B cell (primary cell): ENCODE measurements around the gene ATP6V1B1. TPM values are rescaled to one million over a fixed set of nuclear protein-coding genes. Genes with fewer than 3 reads are reported as not detected.

Experiments
- ATAC-seq: fragments of 200-7000 bp; cut with Tn5 transposase; one replicate; pipeline ENCODE4 v1.10.0; 2021; ENCODE audit warnings: low read depth, mild to moderate bottlenecking, moderate number of reproducible peaks, moderate library complexity
- CTCF ChIA-PET: fragments of 350-600 bp; sonication (Branson Sonifier 250); formaldehyde crosslinking; loops from one replicate; lab custom pipeline; 2021; ENCODE audit warnings: antibody characterized with exemption, inconsistent platforms; lab: Charles Lee
- POLR2A ChIA-PET: fragments of 350-600 bp; sonication (Branson Sonifier 250); formaldehyde crosslinking; loops from one replicate; lab custom pipeline; 2021; ENCODE audit warnings: antibody characterized with exemption; lab: Charles Lee
- DNase-seq: peaks from one replicate; pipeline ENCODE4 v3.0.0; 2013
- H2AFZ ChIP-seq: 2 replicates; pipeline ENCODE4 v1.6.1; 2012; ENCODE audit warnings: mild to moderate bottlenecking, low read depth, low read length; ENCODE audit not compliant: insufficient read depth, poor library complexity, severe bottlenecking
- H3K27ac ChIP-seq, 2 donors: 1 replicate in 1 of 2; 2 replicates in 1 of 2; pipeline ENCODE4 v1.5.1; 2012 to 2013; ENCODE audit warnings: low read length in 2 of 2, mild to moderate bottlenecking in 2 of 2, moderate library complexity in 1 of 2
- H3K27me3 ChIP-seq, 4 experiments: fragments of 200-600 bp in 1 of 4; sonication (generic) in 1 of 4; replicated peaks in 1 of 4; 1 replicate in 2 of 4; 2 replicates in 2 of 4; pipeline versions ENCODE4 v1.6.1 to v1.7.0; 2013 to 2016; ENCODE audit warnings: low read length in 3 of 4, mild to moderate bottlenecking in 2 of 4, mixed read lengths in 1 of 4, moderate library complexity in 1 of 4; ENCODE audit not compliant: insufficient read depth in 4 of 4, control insufficient read depth in 3 of 4; ENCODE audit errors: control extremely low read depth in 1 of 4
- H3K36me3 ChIP-seq, 2 experiments: replicated peaks in 1 of 2; 1 replicate in 1 of 2; 2 replicates in 1 of 2; pipeline versions ENCODE4 v1.6.1 to v1.7.1; 2013; ENCODE audit warnings: low read length in 1 of 2; ENCODE audit not compliant: insufficient read depth in 2 of 2, control insufficient read depth in 1 of 2; ENCODE audit errors: control extremely low read depth in 1 of 2, extremely low read depth in 1 of 2
- H3K4me1 ChIP-seq, 2 donors: fragments of 200-600 bp in 1 of 2; sonication (generic) in 1 of 2; 1 replicate in 1 of 2; 2 replicates in 1 of 2; pipeline versions ENCODE4 v1.5.1 to v1.6.1; 2013 to 2017; ENCODE audit warnings: low read length in 2 of 2; ENCODE audit not compliant: control insufficient read depth in 2 of 2, insufficient read depth in 2 of 2
- H3K4me2 ChIP-seq: replicated peaks from 2 replicates; pipeline ENCODE3; 2012; ENCODE audit warnings: mild to moderate bottlenecking, low read depth, low read length; ENCODE audit not compliant: poor library complexity, severe bottlenecking
- H3K4me3 ChIP-seq, 5 experiments: fragments of 200-600 bp in 1 of 5; sonication (generic) in 1 of 5; 1 replicate in 3 of 5; 2 replicates in 2 of 5; pipeline versions ENCODE4 v1.5.1 to v1.7.0; 2011 to 2016; ENCODE audit warnings: low read length in 4 of 5, mild to moderate bottlenecking in 4 of 5, low read depth in 2 of 5, control low read depth in 1 of 5, moderate library complexity in 1 of 5; ENCODE audit not compliant: insufficient read depth in 1 of 5; ENCODE audit errors: control extremely low read depth in 1 of 5, extremely low read depth in 1 of 5
- H3K79me2 ChIP-seq: fragments of 200-600 bp; sonication (generic); one replicate; pipeline ENCODE4 v1.6.0; 2016; ENCODE audit warnings: low read length; ENCODE audit not compliant: control insufficient read depth, insufficient read depth
- H3K9ac ChIP-seq: fragments of 200-600 bp; sonication (generic); 2 replicates; pipeline ENCODE4 v1.6.1; 2017; ENCODE audit warnings: mild to moderate bottlenecking, low read length, moderate library complexity
- H3K9me3 ChIP-seq, 3 donors: one replicate each; pipeline versions ENCODE4 v1.6.1 to v1.7.1; 2013; ENCODE audit warnings: low read length in 2 of 3; ENCODE audit not compliant: control insufficient read depth in 2 of 3, insufficient read depth in 1 of 3; ENCODE audit errors: control extremely low read depth in 1 of 3
- H4K20me1 ChIP-seq: 2 replicates; pipeline ENCODE4 v1.6.0; 2012; ENCODE audit warnings: mild to moderate bottlenecking, low read length; ENCODE audit not compliant: insufficient read depth, control insufficient read depth, poor library complexity, severe bottlenecking
- H3K27ac Mint-ChIP-seq: one replicate; pipeline ENCODE4 v1.8.0; 2021; ENCODE audit warnings: mixed read lengths
- H3K27me3 Mint-ChIP-seq: one replicate; pipeline ENCODE4 v1.8.0; 2021; ENCODE audit warnings: mixed read lengths
- H3K4me1 Mint-ChIP-seq: one replicate; pipeline ENCODE4 v1.8.0; 2021; ENCODE audit warnings: mixed read lengths
- H3K4me3 Mint-ChIP-seq: one replicate; pipeline ENCODE4 v1.8.0; 2021; ENCODE audit warnings: mixed read lengths
- H3K9me3 Mint-ChIP-seq: one replicate; pipeline ENCODE4 v1.8.0; 2022; ENCODE audit warnings: mixed read lengths; ENCODE audit not compliant: insufficient read depth
- EZH2 ChIP-seq: IDR thresholded peaks from 2 replicates; pipeline ENCODE4 v1.6.1; 2012; ENCODE audit warnings: borderline replicate concordance, low read depth, mild to moderate bottlenecking, moderate library complexity, low read length; ENCODE audit not compliant: insufficient read depth, poor library complexity, severe bottlenecking
- WGBS: methylation state at CpG from one replicate; pipeline ENCODE4 v1.1.5; 2013; ENCODE audit warnings: missing lambda C conversion rate; ENCODE audit not compliant: insufficient coverage; 5-methylcytosine and 5-hydroxymethylcytosine counted together
- intact Hi-C: fragments of 100-400 bp; cut with micrococcal nuclease; formaldehyde crosslinking; loops from one replicate; pipeline ENCODE4 v1.10.0; 2022
- polyA plus RNA-seq: library from polyadenylated mRNA; depleted of rRNA; stranded (reverse); fragments of >200 nt; gene quantifications from 2 replicates; pipeline ENCODE4 v1.2.3, GENCODE V29; 2012
- total RNA-seq, 2 donors: library from RNA; stranded (reverse); fragments of 120-200 nt in 1 of 2; gene quantifications; 1 replicate in 1 of 2; 2 replicates in 1 of 2; pipeline versions ENCODE4 v1.2.3 to v1.2.4, GENCODE V29; 2013 to 2022
- TF ChIP-seq, protein P1 (sequence below): fragments of 200-600 bp; IDR thresholded peaks from one replicate; pipeline ENCODE4 v1.8.0; 2022; ENCODE audit warnings: antibody characterized with exemption, mild to moderate bottlenecking

Gene ATP6V1B1
- total and polyA plus RNA-seq, 2 donors (not counting 1 experiment from before 2014, with no cell fraction given): not detected

GRCh38 chr2:70903641-70904340 lies 31.9 kb upstream of the ATP6V1B1 start:
- ChIA-PET POLR2A (no interaction called here), CTCF (no interaction called here)
- TF ChIP-seq, protein P1, sequence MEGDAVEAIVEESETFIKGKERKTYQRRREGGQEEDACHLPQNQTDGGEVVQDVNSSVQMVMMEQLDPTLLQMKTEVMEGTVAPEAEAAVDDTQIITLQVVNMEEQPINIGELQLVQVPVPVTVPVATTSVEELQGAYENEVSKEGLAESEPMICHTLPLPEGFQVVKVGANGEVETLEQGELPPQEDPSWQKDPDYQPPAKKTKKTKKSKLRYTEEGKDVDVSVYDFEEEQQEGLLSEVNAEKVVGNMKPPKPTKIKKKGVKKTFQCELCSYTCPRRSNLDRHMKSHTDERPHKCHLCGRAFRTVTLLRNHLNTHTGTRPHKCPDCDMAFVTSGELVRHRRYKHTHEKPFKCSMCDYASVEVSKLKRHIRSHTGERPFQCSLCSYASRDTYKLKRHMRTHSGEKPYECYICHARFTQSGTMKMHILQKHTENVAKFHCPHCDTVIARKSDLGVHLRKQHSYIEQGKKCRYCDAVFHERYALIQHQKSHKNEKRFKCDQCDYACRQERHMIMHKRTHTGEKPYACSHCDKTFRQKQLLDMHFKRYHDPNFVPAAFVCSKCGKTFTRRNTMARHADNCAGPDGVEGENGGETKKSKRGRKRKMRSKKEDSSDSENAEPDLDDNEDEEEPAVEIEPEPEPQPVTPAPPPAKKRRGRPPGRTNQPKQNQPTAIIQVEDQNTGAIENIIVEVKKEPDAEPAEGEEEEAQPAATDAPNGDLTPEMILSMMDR: no peak
- no peak for TF ChIP-seq EZH2
- no peak overlapping the region for H3K4me3 ChIP-seq
- no peaks in the 10 kb centered on the region for H3K79me2 ChIP-seq
- Mint-ChIP-seq H3K27me3 (peaks cover 71% of the 10 kb centered on the region), H3K27ac (no peak overlapping the region), H3K4me3 (no peak overlapping the region), H3K4me1 (peaks cover 36% of the 10 kb centered on the region), H3K9me3 (no peaks in the 10 kb centered on the region)
- no peak overlapping the region for H3K27ac ChIP-seq
- H3K4me1 ChIP-seq: peaks cover 38 to 43% of the 10 kb centered on the region in 2 donors
- no peaks in the 10 kb centered on the region for H4K20me1 ChIP-seq
- no peaks in the 10 kb centered on the region for H3K36me3 ChIP-seq
- DNase-seq (peak; percentile 9), ATAC-seq (no peak)
- peaks cover 0 to 35% (median 0%) of the 10 kb centered on the region in 3 donors for H3K9me3 ChIP-seq
- intact Hi-C loops: loop anchor here (2.0 kb wide), 1 partner anchor 15 kb away; no protein-coding TSS in a partner anchor
- H2AFZ ChIP-seq: no peak overlapping the region
- no peak overlapping the region for H3K9ac ChIP-seq
- WGBS: 30% methylated on average over 22 of the region's 25 CpGs
- H3K27me3 ChIP-seq: peaks cover 0 to 94% (median 68%) of the 10 kb centered on the region in 4 experiments
- H3K4me2 ChIP-seq: no peak overlapping the region
